Thymus (tissue), 11 donors: ENCODE data around the gene PLLP. TPM values are rescaled to one million over a fixed set of nuclear protein-coding genes. Genes with fewer than 3 reads are reported as not detected.
A peak's percentile ranks its signal among the peaks of the same experiment; 100 is the strongest.
"Not testable (repeated sequence)": the region's sequence is repeated elsewhere in the genome, so short reads cannot be mapped to it uniquely, and the experiment has no call there.

Source experiments
- DNase-seq, 9 donors: peaks; one replicate each; pipeline ENCODE4 v3.0.0-alpha.2; 2013; ENCODE audit warnings: low spot score in 9 of 9, low read depth in 6 of 9, missing footprints in 1 of 9
- H3K27ac ChIP-seq, 2 donors: one replicate each; pipeline ENCODE4 v1.5.1; 2013; ENCODE audit warnings: control low read depth in 1 of 2, low read depth in 1 of 2, low read length in 1 of 2, mild to moderate bottlenecking in 1 of 2, moderate library complexity in 1 of 2
- H3K27me3 ChIP-seq, 2 donors: one replicate each; pipeline ENCODE4 v1.5.1; 2013; ENCODE audit warnings: low read length in 1 of 2; ENCODE audit not compliant: control insufficient read depth in 2 of 2, insufficient read depth in 1 of 2
- H3K36me3 ChIP-seq, 2 donors: one replicate each; pipeline ENCODE4 v1.5.1; 2013; ENCODE audit warnings: low read length in 1 of 2, mild to moderate bottlenecking in 1 of 2, moderate library complexity in 1 of 2; ENCODE audit not compliant: control insufficient read depth in 2 of 2, insufficient read depth in 2 of 2
- H3K4me1 ChIP-seq, 2 donors: one replicate each; pipeline ENCODE4 v1.5.1; 2013; ENCODE audit warnings: low read length in 2 of 2; ENCODE audit not compliant: control insufficient read depth in 2 of 2, insufficient read depth in 2 of 2
- H3K4me3 ChIP-seq, 2 donors: one replicate each; pipeline ENCODE4 v1.5.1; 2013; ENCODE audit warnings: low read length in 2 of 2, control low read depth in 1 of 2, mild to moderate bottlenecking in 1 of 2
- H3K9me3 ChIP-seq, 2 donors: one replicate each; pipeline ENCODE4 v1.5.1; 2013; ENCODE audit warnings: low read length in 1 of 2, mild to moderate bottlenecking in 1 of 2; ENCODE audit not compliant: control insufficient read depth in 2 of 2, insufficient read depth in 1 of 2
- WGBS: extraction: QIAGEN DNeasy Blood & Tissue Kit; methylation state at CpG from one replicate; pipeline ENCODE4 v1.1.7; 2013; 5-methylcytosine and 5-hydroxymethylcytosine counted together
- polyA plus RNA-seq: library from polyadenylated mRNA; stranded (reverse); fragments of 200-250 nt; gene quantifications from one replicate; pipeline ENCODE4 v1.2.3, GENCODE V29; 2013
- total RNA-seq: library from RNA; stranded (reverse); fragments of 120-200 nt; gene quantifications from one replicate; pipeline ENCODE4 v1.2.4, GENCODE V29; 2013
- donor health status: healthy.

PLLP gene
- total and polyA plus RNA-seq, 2 donors, result 1.2 to 4.9 TPM

- H3K4me1 ChIP-seq, result peaks cover 36 to 55% of the 10 kb centered on the region in 2 donors
- WGBS, result 96% methylated on average over 25 of the region's 25 CpGs
Measured at GRCh38 chr16:57270221-57271062, 14.0 kb downstream of the PLLP start.

GRCh38 chr16:57268804-57269800 is 15.4 kb downstream of the PLLP start:
- H3K9me3 ChIP-seq, result no peaks in the 10 kb centered on the region
- DNase-seq, result no peak
- peak overlapping the region; percentile 30 to 88 for H3K27ac ChIP-seq
- no peaks in the 10 kb centered on the region for H3K36me3 ChIP-seq
- peaks cover 42 to 67% of the 10 kb centered on the region in 2 donors for H3K4me1 ChIP-seq
- no peaks in the 10 kb centered on the region for H3K27me3 ChIP-seq
- no peak overlapping the region for H3K4me3 ChIP-seq
- WGBS, result 81% methylated on average over 14 of the region's 14 CpGs

More at GRCh38 chr16:57270221-57271062, 14.0 kb downstream of the PLLP start:
- no peak overlapping the region for H3K27ac ChIP-seq
- H3K9me3 ChIP-seq, result no peaks in the 10 kb centered on the region
- H3K27me3 ChIP-seq, result no peaks in the 10 kb centered on the region
- no peak overlapping the region for H3K4me3 ChIP-seq
- no peaks in the 10 kb centered on the region for H3K36me3 ChIP-seq
- DNase-seq, result no peak

GRCh38 chr16:57267343-57267742 is 17.1 kb downstream of the PLLP start:
- H3K36me3 ChIP-seq, H3K9me3 ChIP-seq, H3K27me3 ChIP-seq, H3K4me3 ChIP-seq, DNase-seq: not testable (repeated sequence)
- peak overlapping the region; percentile 95 for H3K27ac ChIP-seq
- 55% methylated on average over 2 of the region's 2 CpGs for WGBS
- H3K4me1 ChIP-seq, result peaks cover 42 to 76% of the 10 kb centered on the region in 2 donors

GRCh38 chr16:57266531-57267260 is 17.8 kb downstream of the PLLP start:
- peak overlapping the region; percentile 95 for H3K27ac ChIP-seq
- H3K4me1 ChIP-seq, result peaks cover 41 to 71% of the 10 kb centered on the region in 2 donors
- no peaks in the 10 kb centered on the region for H3K27me3 ChIP-seq
- WGBS, result 3% methylated on average over 6 of the region's 6 CpGs
- peak; percentile 55 to 91 (median 78) for DNase-seq
- H3K4me3 ChIP-seq, result no peak overlapping the region
- no peaks in the 10 kb centered on the region for H3K36me3 ChIP-seq
- H3K9me3 ChIP-seq, result no peaks in the 10 kb centered on the region

GRCh38 chr16:57265850-57266530 is 18.5 kb downstream of the PLLP start:
- peak in 1 of 9 donors; percentile 22 for DNase-seq
- H3K27ac ChIP-seq, result peak overlapping the region; percentile 81 to 95
- H3K9me3 ChIP-seq, result no peaks in the 10 kb centered on the region
- H3K36me3 ChIP-seq, result no peaks in the 10 kb centered on the region
- H3K4me3 ChIP-seq, result no peak overlapping the region
- H3K27me3 ChIP-seq, result no peaks in the 10 kb centered on the region
- peaks cover 40 to 64% of the 10 kb centered on the region in 2 donors for H3K4me1 ChIP-seq
- WGBS, result 92% methylated on average over 16 of the region's 16 CpGs

- peaks cover 42 to 70% of the 10 kb centered on the region in 2 donors for H3K4me1 ChIP-seq
- H3K27ac ChIP-seq, result peak overlapping the region; percentile 74 to 95
- H3K27me3 ChIP-seq, result no peaks in the 10 kb centered on the region
- H3K9me3 ChIP-seq, result no peaks in the 10 kb centered on the region
- peak in 2 of 9 donors; percentile 30 to 55 for DNase-seq
- no peaks in the 10 kb centered on the region for H3K36me3 ChIP-seq
- H3K4me3 ChIP-seq, result no peak overlapping the region
- 77% methylated on average over 11 of the region's 11 CpGs for WGBS
Measured at GRCh38 chr16:57264950-57265371, 19.5 kb downstream of the PLLP start.

GRCh38 chr16:57264381-57264780 is 20.1 kb downstream of the PLLP start:
- WGBS, result 89% methylated on average over 8 of the region's 8 CpGs
- no peak for DNase-seq
- no peak overlapping the region for H3K27ac ChIP-seq
- no peaks in the 10 kb centered on the region for H3K9me3 ChIP-seq
- no peak overlapping the region for H3K4me3 ChIP-seq
- no peaks in the 10 kb centered on the region for H3K36me3 ChIP-seq
- peaks cover 40 to 74% of the 10 kb centered on the region in 2 donors for H3K4me1 ChIP-seq
- no peaks in the 10 kb centered on the region for H3K27me3 ChIP-seq
